ENCODE results near the gene INHBB. TPM values are rescaled to one million over a fixed set of nuclear protein-coding genes. Genes with fewer than 3 reads are reported as not detected.
A peak's percentile ranks its signal among the peaks of the same experiment; 100 is the strongest.

The INHBB gene
- total RNA-seq, 1 donor from 2014 or later: not detected

- Mint-ChIP-seq H3K9me3 (no peaks in the 10 kb centered on the region), H3K27ac (no peak overlapping the region)
- peak; percentile 60 to 72 for DNase-seq (ENCODE audit: low spot score in 2 of 2, unreplicated experiment in 2 of 2)
Measured at GRCh38 chr2:120396013-120396860, 50.3 kb downstream of the INHBB start.

DNA sequence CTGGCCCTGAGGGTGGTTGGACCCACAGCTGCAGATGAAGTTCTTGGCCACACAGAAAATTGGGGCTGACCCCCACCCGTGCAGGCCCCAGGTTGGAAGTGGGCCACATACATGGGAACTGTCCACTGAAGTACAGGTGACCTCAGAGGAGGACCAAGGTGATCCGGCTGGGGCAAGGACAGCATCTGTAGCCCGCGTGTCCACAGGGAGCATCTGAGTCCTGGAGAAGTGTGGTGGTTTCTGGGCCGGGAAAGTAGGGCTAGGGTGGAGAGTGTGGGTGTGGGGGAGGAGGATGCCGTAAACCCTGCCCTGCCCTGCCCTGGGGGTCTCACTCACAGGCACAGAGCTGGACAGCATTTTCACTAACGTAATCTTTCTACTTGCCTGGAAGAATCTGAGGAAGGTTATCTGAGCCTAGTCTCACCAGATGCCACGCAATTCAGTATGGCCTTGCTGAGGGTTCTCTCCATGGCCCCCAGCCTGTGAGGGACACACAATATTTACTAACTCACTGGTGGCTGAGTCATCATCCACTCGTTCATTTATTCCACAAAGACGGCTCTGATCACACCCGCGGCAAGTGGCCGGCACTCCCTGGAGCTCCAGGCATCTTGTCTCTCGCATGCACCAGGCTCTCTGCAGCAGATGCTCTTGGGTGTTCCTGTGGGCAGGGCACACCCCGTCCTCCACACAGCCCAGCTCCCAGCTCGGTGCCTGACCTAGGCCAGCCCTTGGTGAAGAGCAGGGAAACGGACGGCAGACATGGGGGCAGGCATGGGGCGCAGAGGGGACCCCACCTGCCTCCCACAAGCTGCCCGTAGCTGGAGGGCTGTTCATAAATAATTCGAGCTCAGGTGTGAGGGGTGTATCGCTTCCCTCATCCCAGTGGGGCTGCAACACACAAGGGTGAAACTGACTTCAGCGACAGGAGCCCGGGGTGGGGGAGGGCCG, 51.2 kb downstream of the INHBB start:
- no peak for DNase-seq (ENCODE audit: low spot score in 2 of 2, unreplicated experiment in 2 of 2)
- Mint-ChIP-seq H3K27me3 (ENCODE audit: low read depth) (peaks cover 35% of the 10 kb centered on the region), H3K36me3 (no peaks in the 10 kb centered on the region), H3K4me3 (no peak overlapping the region), H3K27ac (no peak overlapping the region), H3K9me3 (no peaks in the 10 kb centered on the region), H3K4me1 (peaks cover 10% of the 10 kb centered on the region)
- no peak for TF ChIP-seq CTCF (IDR thresholded peaks at IDR 0.05; ENCODE audit: unreplicated experiment)

More at GRCh38 chr2:120396013-120396860, 50.3 kb downstream of the INHBB start:
- H3K27me3 Mint-ChIP-seq (ENCODE audit: low read depth): peaks cover 33% of the 10 kb centered on the region
- no peaks in the 10 kb centered on the region for H3K36me3 Mint-ChIP-seq
- no peak overlapping the region for H3K4me3 Mint-ChIP-seq
- TF ChIP-seq CTCF (IDR thresholded peaks at IDR 0.05; ENCODE audit: unreplicated experiment): no peak
- peaks cover 10% of the 10 kb centered on the region for H3K4me1 Mint-ChIP-seq

GRCh38 chr2:120398051-120398995, 52.4 kb downstream of the INHBB start:
- H3K27ac Mint-ChIP-seq: no peak overlapping the region
- H3K4me1 Mint-ChIP-seq: peaks cover 10% of the 10 kb centered on the region
- no peak for DNase-seq (ENCODE audit: low spot score in 2 of 2, unreplicated experiment in 2 of 2)
- H3K27me3 Mint-ChIP-seq (ENCODE audit: low read depth): peaks cover 33% of the 10 kb centered on the region
- no peaks in the 10 kb centered on the region for H3K36me3 Mint-ChIP-seq
- no peak overlapping the region for H3K4me3 Mint-ChIP-seq
- H3K9me3 Mint-ChIP-seq: no peaks in the 10 kb centered on the region
- no peak for TF ChIP-seq CTCF (IDR thresholded peaks at IDR 0.05; ENCODE audit: unreplicated experiment)

DNA sequence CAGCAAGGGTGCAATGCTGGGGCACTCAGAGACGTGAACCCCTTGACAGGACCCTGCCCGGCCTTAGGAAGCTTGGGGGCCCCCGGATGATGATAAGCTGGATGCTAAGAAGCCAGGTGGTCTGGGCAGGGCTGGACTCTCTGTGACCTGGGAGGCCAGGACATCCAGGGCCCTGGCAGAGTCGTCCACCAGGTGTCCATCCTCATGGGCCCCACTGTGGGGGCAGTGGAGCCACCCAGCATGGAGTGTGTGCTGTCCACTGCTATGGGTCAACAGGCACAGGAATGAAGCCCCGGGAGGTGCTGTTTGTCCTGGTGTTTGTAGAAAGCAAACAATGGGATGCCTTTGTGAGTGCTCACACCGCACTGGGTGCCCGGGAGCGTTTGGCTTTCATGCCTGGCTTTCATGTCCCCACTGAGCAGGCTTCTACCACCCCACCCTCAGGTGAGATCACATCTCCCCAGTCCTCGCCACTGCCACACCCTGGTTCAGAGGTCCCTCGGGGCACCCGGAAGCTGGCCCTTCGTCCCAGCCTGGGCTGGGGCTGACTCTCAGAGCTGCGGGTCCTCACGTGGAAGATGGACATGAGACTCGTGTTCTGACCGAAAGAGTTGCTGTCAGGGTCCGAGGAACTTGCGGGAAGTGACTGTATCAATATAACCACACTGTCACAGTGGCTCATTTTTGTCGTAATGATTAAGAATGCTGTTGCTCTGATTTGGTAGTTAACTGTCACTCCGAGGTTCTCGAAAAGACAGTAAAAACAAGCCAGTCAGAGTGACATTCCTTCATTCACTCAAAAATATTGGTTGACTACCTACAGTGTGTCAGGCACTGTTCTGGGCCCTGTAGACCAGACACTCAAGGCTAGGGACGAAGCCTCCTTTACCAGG, 53.3 kb downstream of the INHBB start:
- Mint-ChIP-seq H3K27ac (no peak overlapping the region), H3K9me3 (no peaks in the 10 kb centered on the region), H3K27me3 (ENCODE audit: low read depth) (peaks cover 32% of the 10 kb centered on the region), H3K4me1 (peaks cover 13% of the 10 kb centered on the region), H3K4me3 (no peak overlapping the region), H3K36me3 (no peaks in the 10 kb centered on the region)
- DNase-seq (ENCODE audit: low spot score in 2 of 2, unreplicated experiment in 2 of 2): no peak
- no peak for TF ChIP-seq CTCF (IDR thresholded peaks at IDR 0.05; ENCODE audit: unreplicated experiment)
